Right lung (tissue), 5 donors: ENCODE results near the gene DDX10. TPM values are rescaled to one million over a fixed set of nuclear protein-coding genes. Genes with fewer than 3 reads are reported as not detected.
"Not testable (repeated sequence)": the region's sequence is repeated elsewhere in the genome, so short reads cannot be mapped to it uniquely, and the experiment has no call there.

Source experiments
- DNase-seq, 2 donors: peaks; one replicate each; pipeline ENCODE4 v3.0.0-alpha.2; 2013
- polyA plus RNA-seq, 5 donors: library from polyadenylated mRNA; unstranded; fragments of 120-200 nt; gene quantifications; one replicate each; pipeline versions ENCODE4 v1.2.1 to v1.2.3, GENCODE V29; 2013; ENCODE audit warnings: inconsistent platforms in 1 of 5, low replicate concordance in 1 of 5; ENCODE audit not compliant: insufficient read length in 5 of 5, insufficient read depth in 1 of 5

DDX10 gene
- polyA plus RNA-seq, 5 donors = 28.1 to 30.0 (median 29.6) TPM

- DNase-seq = not testable (repeated sequence)
Measured at GRCh38 chr11:108654100-108654499, 10.8 kb upstream of the DDX10 start.

DNA sequence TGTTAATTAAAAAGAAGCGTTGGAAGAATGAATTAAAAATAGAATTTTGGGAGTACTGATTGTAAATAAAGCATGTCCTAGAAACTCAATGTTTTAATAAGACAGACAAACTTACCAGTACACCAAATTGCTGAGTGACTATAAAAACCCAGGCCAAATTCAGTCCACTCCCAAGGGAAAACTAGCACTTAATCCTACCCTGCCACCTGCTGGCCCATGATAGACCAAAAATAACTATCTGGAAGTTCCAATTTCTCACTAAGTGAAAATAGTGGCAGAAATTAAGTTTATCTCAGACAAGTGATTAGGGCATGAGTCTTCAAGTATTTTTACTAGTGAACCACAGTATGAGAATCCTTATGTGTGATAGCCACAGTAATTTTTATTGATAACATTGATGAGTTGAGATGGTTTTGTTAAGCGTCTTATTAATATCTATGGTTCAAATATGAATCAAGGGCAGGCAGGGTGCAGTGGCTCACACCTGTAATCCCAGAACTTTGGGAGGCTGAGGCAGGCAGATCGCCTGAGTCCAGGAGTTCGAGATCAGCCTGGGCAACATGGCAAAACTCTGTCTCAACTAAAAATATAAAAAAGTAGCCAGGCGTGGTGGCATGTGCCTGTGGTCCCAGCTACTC, 9.8 kb upstream of the DDX10 start:
- DNase-seq = peak in 1 of 2 donors; percentile 15

GRCh38 chr11:108662700-108663099, 2.2 kb upstream of the DDX10 start:
- no peak for DNase-seq

- DNase-seq = no peak
Measured at GRCh38 chr11:108663154-108663877, 1.6 kb upstream of the DDX10 start.

DNA sequence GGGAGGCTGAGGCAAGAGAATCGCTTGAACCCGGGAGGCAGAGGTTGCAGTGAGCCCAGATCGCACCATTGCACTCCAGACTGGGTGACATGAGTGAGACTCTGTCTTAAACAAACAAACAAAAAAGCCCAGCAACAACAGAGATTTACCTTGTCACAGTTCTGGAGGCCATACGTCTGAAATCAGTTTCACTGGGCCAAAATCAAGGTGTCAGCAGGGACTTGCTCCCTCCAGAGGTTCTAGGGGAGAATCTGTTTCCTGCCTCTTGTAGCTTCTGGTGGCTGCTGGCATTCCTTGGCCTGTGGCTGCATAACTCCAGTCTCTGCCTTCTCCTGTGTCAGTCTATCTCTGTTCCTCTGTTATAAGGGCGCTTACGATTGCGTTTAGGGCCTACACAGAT, 1.5 kb downstream of the DDX10 start:
- no peak for DNase-seq

GRCh38 chr11:108669286-108669685, 4.4 kb downstream of the DDX10 start:
- no peak for DNase-seq

- DNase-seq = no peak
Measured at GRCh38 chr11:108669711-108670110, 4.8 kb downstream of the DDX10 start.

- no peak for DNase-seq
Measured at GRCh38 chr11:108670451-108670850, 5.6 kb downstream of the DDX10 start.

DNA sequence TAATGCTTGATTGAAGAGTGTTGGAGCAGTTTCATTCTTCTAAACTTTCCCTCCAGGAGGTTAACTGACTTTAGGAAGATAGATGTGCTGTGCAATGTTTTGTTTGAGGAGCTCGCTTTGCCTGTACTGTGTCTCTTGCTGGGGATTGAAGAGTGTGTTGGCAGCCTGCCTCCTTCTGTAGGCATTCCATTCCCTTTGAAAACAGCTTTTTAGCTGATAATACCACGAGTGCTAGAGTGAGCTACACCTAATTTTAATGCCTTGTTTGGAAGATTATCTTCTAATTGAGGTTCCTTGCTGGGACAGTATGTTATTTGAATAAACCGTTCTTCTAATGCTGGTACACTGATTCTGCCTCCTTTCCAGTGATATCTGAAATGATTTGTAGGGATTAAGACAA, 7.2 kb downstream of the DDX10 start:
- DNase-seq = peak; percentile 17 to 24

DNA sequence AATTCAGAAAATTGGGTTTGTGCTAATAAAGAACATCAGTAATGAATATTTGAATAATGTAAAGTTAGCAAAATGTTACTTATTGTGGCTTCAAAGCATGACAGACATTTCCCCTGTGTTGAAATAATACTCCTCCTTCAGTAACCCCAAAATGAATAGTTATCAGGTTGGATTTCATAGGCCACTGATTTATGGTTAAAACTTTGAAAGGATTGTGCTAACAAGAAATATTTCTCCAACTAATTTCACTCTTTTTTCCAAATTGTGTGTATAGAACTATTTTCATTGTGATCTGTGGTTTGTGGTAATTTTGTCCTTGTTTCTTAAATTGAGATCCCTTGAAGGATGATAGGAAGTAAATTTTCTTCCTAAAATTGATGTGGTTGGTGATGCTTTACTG, 7.9 kb downstream of the DDX10 start:
- DNase-seq = no peak

- no peak for DNase-seq
Measured at GRCh38 chr11:108679045-108679444, 14.2 kb downstream of the DDX10 start.

- no peak for DNase-seq
Measured at GRCh38 chr11:108680271-108680670, 15.4 kb downstream of the DDX10 start.

DNA sequence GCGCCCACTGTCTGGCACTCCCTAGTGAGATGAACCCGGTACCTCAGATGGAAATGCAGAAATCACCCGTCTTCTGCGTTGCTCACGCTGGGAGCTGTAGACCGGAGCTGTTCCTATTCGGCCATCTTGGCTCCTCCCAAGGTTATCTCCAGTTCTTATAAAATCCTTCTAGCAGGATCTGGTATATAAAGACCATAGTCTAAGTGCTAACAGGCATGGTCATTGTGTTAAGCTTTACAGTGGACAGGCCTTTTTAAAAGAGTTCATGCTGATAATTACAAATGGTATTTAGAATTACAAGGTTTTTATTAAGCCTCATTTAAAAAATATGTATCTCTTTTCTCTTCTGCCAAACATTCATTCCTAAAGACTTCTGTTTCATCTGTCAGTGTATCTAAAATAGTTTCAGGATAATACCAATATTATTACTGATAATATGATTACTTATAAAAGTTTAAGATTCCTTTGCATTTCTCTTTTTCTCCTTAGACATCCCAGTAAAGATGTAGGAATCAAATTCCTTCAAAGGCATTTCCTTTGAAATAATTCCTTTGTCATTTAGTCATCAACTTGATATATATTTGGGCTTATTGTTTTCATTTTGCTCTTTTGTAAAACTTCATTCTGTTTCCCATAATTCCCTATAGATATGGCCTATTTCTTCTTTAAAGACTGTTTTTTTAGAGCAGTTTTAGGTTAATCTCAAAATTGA, 20.7 kb downstream of the DDX10 start:
- DNase-seq = no peak

GRCh38 chr11:108693852-108694251, 29.0 kb downstream of the DDX10 start:
- DNase-seq = no peak

DNA sequence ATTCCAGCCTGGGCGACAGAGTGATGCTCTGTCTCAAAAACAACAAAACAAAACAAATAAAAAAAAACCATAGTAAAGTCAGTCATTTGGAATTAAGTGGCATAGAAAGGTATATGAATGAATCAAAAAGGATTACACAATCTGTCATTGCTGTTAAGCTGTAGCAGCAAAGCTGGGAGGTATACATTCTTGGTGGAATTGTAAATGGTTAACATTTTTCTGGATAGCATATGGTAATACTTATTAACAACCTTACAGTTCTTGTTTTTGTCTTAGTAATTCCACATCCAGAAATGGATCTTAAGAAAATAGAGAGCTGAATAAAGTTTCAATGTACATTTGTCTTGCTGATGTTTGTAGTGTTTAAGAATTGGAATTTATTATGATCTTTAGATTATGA, 30.0 kb downstream of the DDX10 start:
- no peak for DNase-seq

DNA sequence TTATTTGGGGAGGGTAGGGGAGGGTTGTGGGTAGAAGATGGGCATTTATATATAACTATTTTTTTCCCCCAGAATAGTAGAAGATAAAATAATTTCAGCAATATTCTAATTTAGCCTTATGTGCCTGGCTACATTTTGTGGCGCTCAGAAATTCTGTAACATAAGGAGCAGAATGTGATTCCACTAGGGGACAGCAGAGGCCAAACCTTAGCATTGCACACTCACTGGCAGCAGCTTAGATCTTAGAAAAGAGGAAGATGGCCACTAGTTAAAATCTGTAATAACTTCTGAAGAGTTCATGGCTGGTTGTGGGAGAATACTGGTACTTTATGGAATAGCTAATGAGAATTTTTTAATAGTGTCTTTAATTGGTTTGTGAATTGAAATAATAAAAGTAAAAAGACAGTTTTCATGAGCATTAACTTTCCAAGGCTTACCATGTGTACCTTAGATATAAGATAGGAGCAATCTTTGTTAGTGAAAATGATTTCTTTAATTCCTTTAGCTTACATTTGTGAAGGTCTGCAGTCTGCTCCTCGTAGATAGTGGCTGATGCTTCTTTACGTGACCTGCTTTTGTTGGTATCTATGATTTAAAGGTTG, 33.1 kb downstream of the DDX10 start:
- peak; percentile 45 to 64 for DNase-seq

- DNase-seq = peak in 1 of 2 donors; percentile 0
Measured at GRCh38 chr11:108698844-108699642, 34.2 kb downstream of the DDX10 start.

GRCh38 chr11:108703916-108704315, 39.0 kb downstream of the DDX10 start:
- no peak for DNase-seq

- DNase-seq = no peak
Measured at GRCh38 chr11:108705061-108705460, 40.2 kb downstream of the DDX10 start.

DNA sequence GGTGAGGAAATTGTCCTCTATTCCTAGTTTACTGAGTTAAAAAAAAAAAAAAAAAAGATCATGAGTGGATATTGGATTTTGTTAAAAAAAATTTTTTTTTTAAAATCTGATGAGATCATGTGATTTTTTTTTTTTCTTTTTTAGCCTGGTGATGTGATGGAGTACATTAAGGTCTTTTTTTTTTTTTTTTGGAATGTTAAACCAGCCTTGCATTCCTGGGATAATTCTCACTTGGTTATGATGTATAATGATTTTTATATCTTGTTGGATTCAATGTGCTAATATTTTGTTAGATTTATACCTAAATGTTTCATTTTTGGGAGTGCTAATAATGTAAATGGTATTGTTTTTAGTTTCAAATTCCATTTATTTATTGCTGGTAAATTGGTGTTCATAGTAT, 43.3 kb downstream of the DDX10 start:
- DNase-seq = no peak

GRCh38 chr11:108709741-108710140, 44.9 kb downstream of the DDX10 start:
- no peak for DNase-seq
